HUES48 (cell line): ENCODE data around the gene ADGRG6.

ENCODE experiments used
- H3K27ac ChIP-seq: one replicate; pipeline ENCODE4 v1.7.0; 2013; ENCODE audit warnings: low read depth, low read length, inconsistent platforms
- H3K27me3 ChIP-seq: 2 replicates; pipeline ENCODE4 v1.6.1; 2013; ENCODE audit warnings: mild to moderate bottlenecking, low read length; ENCODE audit not compliant: control insufficient read depth, insufficient read depth
- H3K36me3 ChIP-seq: 2 replicates; pipeline ENCODE4 v1.6.1; 2013; ENCODE audit warnings: low read length; ENCODE audit not compliant: control insufficient read depth, insufficient read depth
- H3K4me1 ChIP-seq: 2 replicates; pipeline ENCODE4 v1.6.1; 2013; ENCODE audit warnings: mild to moderate bottlenecking, low read length; ENCODE audit not compliant: control insufficient read depth, insufficient read depth
- H3K4me3 ChIP-seq: 2 replicates; pipeline ENCODE4 v1.5.1; 2013; ENCODE audit warnings: mild to moderate bottlenecking, low read depth, low read length
- H3K9ac ChIP-seq: 2 replicates; pipeline ENCODE4 v1.6.1; 2013; ENCODE audit warnings: mild to moderate bottlenecking, low read depth, low read length, moderate library complexity
- H3K9me3 ChIP-seq: 2 replicates; pipeline ENCODE4 v1.6.1; 2013; ENCODE audit warnings: low read length; ENCODE audit not compliant: control insufficient read depth, insufficient read depth

The ADGRG6 gene

DNA sequence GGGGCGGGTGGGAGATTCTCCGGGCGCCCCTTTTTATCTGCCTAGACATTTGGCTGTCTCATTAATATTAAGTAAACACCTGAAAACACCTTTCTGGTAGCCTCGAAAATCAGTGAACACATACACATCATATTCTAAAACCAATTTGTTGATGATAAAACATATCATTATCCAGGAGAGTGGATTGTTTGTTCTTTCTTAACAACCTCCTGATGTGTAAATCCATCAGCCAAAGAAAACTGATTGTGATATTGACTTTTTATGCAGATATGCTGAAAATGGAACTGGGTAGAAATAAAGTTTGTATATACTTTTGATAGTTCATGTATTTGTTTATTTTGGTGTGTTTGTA, 75.7 kb downstream of the ADGRG6 start:
- Histone ChIP-seq H3K4me1 (peaks cover 25% of the 10 kb centered on the region), H3K4me3 (no peak overlapping the region), H3K9me3 (no peaks in the 10 kb centered on the region), H3K27me3 (no peaks in the 10 kb centered on the region), H3K36me3 (no peaks in the 10 kb centered on the region), H3K9ac (no peak overlapping the region), H3K27ac (peak overlapping the region; percentile 39)

- H3K36me3 ChIP-seq: no peaks in the 10 kb centered on the region
- H3K4me3 ChIP-seq: no peak overlapping the region; the same call in 1 of the 2 replicates
- H3K9ac ChIP-seq: no peak overlapping the region
- H3K9me3 ChIP-seq: no peaks in the 10 kb centered on the region
- H3K27ac ChIP-seq: peak overlapping the region; percentile 31
- no peaks in the 10 kb centered on the region for H3K27me3 ChIP-seq
- H3K4me1 ChIP-seq: peaks cover 25% of the 10 kb centered on the region
Observed at GRCh38 chr6:142378138-142378875, 76.5 kb downstream of the ADGRG6 start.

DNA sequence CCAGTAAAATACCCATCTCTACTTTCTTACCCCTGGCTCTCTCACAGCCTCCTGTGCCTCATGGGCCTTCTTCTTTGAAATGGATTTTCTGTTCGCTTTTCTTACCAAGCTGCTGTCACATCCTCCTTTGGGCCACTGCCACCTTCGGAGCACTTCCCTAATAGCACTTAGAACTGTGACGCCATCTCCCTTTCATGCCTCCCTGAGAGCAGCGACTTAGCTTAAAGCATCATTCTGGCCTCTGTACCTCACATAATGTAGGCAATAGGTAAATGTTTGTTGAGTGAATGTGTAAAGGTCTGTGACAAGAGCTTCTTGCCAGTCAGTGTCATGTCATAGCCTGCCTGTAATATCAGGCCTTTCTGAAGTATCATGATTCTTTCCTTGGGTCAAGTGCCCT, 78.8 kb downstream of the ADGRG6 start:
- peaks cover 20% of the 10 kb centered on the region for H3K4me1 ChIP-seq
- H3K9ac ChIP-seq: no peak overlapping the region
- H3K4me3 ChIP-seq: no peak overlapping the region
- H3K27me3 ChIP-seq: no peaks in the 10 kb centered on the region
- no peak overlapping the region for H3K27ac ChIP-seq
- no peaks in the 10 kb centered on the region for H3K36me3 ChIP-seq
- no peaks in the 10 kb centered on the region for H3K9me3 ChIP-seq

DNA sequence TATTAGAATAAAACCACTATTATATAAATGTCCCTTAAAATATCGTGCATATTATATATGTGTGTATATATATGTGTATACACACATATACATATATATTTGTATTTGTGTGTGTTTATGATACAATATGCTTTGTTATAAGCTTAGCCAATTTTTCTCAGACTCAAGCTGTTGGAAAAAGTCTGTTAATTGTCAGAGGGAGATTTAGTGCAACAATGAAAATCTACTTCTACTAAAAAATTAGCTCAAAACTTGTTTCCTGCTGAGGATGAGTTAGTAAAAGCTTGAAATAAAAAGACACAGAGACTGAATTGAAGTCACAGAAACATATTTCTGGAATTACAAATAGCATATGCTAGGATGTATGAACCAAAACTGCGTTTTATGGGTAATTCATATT, 79.4 kb downstream of the ADGRG6 start:
- Histone ChIP-seq H3K27ac (no peak overlapping the region), H3K4me1 (peaks cover 20% of the 10 kb centered on the region), H3K27me3 (no peaks in the 10 kb centered on the region), H3K4me3 (no peak overlapping the region), H3K9me3 (no peaks in the 10 kb centered on the region), H3K36me3 (no peaks in the 10 kb centered on the region), H3K9ac (no peak overlapping the region)

GRCh38 chr6:142381845-142382378, 80.1 kb downstream of the ADGRG6 start:
- no peaks in the 10 kb centered on the region for H3K36me3 ChIP-seq
- H3K27ac ChIP-seq: no peak overlapping the region
- H3K9me3 ChIP-seq: no peaks in the 10 kb centered on the region
- peaks cover 16% of the 10 kb centered on the region for H3K4me1 ChIP-seq
- H3K4me3 ChIP-seq: no peak overlapping the region
- H3K27me3 ChIP-seq: no peaks in the 10 kb centered on the region
- no peak overlapping the region for H3K9ac ChIP-seq

DNA sequence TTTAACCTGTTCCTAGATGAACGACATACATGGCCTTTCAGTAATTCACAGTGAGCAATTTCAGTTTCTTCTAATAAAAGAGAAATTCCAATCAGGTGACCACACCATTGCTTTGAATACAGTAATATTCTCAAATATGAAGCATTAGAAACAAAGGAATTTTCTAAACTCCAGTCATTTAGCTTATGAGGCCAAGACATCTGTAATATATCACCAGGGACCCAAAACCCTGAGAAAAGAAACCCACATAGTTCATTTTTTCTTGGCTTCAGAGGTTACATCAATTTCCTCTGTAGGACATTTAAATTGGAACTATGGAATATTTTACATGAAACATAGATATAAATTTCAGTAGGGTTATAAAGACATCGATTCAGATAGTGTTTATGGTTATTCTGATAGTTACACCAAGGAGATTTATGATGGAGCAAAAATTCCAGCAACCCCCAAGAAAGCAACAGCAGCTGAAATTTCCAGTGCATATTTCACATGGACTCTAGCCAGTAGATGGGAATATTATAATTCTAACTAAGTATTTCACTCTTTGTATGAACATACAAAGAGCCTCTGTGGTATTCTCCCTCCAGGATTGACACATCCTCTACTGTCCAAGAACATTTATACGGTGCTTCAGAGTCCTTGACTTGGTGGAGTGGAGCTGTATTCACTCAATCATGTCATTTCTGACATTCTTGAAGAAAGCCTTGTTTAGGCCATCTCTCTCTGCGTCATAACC, 82.9 kb downstream of the ADGRG6 start:
- Histone ChIP-seq H3K36me3 (no peaks in the 10 kb centered on the region), H3K9me3 (no peaks in the 10 kb centered on the region), H3K4me3 (no peak overlapping the region), H3K9ac (no peak overlapping the region), H3K27ac (no peak overlapping the region), H3K4me1 (no peaks in the 10 kb centered on the region; the same call in 1 of the 2 replicates), H3K27me3 (no peaks in the 10 kb centered on the region)

GRCh38 chr6:142385352-142385751, 83.5 kb downstream of the ADGRG6 start:
- Histone ChIP-seq H3K4me1 (no peaks in the 10 kb centered on the region; the same call in 1 of the 2 replicates), H3K4me3 (no peak overlapping the region), H3K27ac (no peak overlapping the region), H3K9ac (no peak overlapping the region), H3K36me3 (no peaks in the 10 kb centered on the region), H3K9me3 (no peaks in the 10 kb centered on the region), H3K27me3 (no peaks in the 10 kb centered on the region)

DNA sequence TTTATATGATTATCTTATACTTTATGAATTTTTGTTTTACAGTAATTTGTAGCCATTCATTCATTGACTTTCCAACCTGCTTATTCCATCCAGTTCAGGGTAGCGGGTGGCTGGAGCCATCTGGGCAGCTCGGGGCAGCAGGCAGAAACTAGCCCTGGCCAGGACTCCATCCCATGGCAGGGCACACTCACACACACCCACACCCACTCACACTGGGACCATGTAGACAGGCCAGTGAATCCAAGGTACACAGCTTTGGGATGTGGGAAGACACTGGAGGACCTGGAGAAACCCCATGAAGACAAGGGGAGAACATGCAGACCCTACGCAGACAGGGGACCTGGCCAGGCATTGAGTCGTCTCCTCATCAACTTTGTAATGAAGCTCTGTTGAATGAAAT, 84.8 kb downstream of the ADGRG6 start:
- no peak overlapping the region for H3K27ac ChIP-seq
- no peaks in the 10 kb centered on the region for H3K36me3 ChIP-seq
- H3K9me3 ChIP-seq: no peaks in the 10 kb centered on the region
- no peaks in the 10 kb centered on the region; the same call in 1 of the 2 replicates for H3K4me1 ChIP-seq
- H3K9ac ChIP-seq: no peak overlapping the region
- no peak overlapping the region for H3K4me3 ChIP-seq
- no peaks in the 10 kb centered on the region for H3K27me3 ChIP-seq

- no peaks in the 10 kb centered on the region; the same call in 1 of the 2 replicates for H3K4me1 ChIP-seq
- no peak overlapping the region for H3K4me3 ChIP-seq
- H3K9me3 ChIP-seq: no peaks in the 10 kb centered on the region
- no peak overlapping the region for H3K9ac ChIP-seq
- no peak overlapping the region for H3K27ac ChIP-seq
- H3K27me3 ChIP-seq: no peaks in the 10 kb centered on the region
- no peaks in the 10 kb centered on the region for H3K36me3 ChIP-seq
Observed at GRCh38 chr6:142387997-142388815, 86.4 kb downstream of the ADGRG6 start.

DNA sequence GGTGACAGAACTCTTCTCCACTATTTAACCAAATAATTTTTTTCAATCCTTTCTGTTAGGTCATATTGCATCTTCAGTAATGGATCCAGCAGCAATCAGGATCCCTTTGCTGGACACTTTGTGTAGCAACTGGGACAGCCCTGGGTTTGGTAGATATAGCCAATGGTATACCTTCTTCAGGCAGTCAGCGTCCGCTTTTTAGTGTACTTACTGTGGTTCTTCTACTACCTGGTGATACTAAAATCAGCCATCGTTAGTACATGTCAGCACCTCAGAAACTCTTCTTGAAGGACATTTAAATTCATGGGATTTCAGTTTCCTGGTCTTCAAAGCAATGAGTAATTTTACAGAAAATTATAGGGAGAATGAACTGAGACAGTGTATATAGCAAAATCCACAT, 93.5 kb downstream of the ADGRG6 start:
- no peak overlapping the region for H3K27ac ChIP-seq

More for the DNA sequence above, 93.5 kb downstream of the ADGRG6 start:
- H3K4me3 ChIP-seq: no peak overlapping the region
- no peaks in the 10 kb centered on the region for H3K27me3 ChIP-seq
- H3K36me3 ChIP-seq: no peaks in the 10 kb centered on the region
- no peaks in the 10 kb centered on the region for H3K9me3 ChIP-seq
- H3K9ac ChIP-seq: no peak overlapping the region
- peaks cover 6% of the 10 kb centered on the region for H3K4me1 ChIP-seq
